Endothelial cell of umbilical vein (primary cell): ENCODE results near the gene PYY. TPM values are rescaled to one million over a fixed set of nuclear protein-coding genes. Genes with fewer than 3 reads are reported as not detected.

Experiments used
- BruUV-seq: library from RNA; stranded (reverse); fragments of 400-500 nt; replicated peaks from 2 replicates; lab custom pipeline; 2021; lab: Mats Ljungman, UMichigan
- CTCF ChIA-PET: fragments of 300-600, 350-600 bp; sonication (Branson Sonifier 250); formaldehyde crosslinking; loops from one replicate; lab custom pipeline; 2021; ENCODE audit warnings: antibody characterized with exemption, inconsistent platforms; lab: Charles Lee
- POLR2A ChIA-PET: fragments of 300-600, 350-600 bp; sonication (Branson Sonifier 250); formaldehyde crosslinking; loops from one replicate; lab custom pipeline; 2021; ENCODE audit warnings: antibody characterized with exemption, inconsistent platforms; lab: Charles Lee
- DNase-seq: peaks from one replicate; pipeline ENCODE4 v3.0.0-alpha.2; 2011; ENCODE audit warnings: low read depth, low spot score
- FAIRE-seq: peaks from 2 replicates; lab custom pipeline; 2011; peaks lifted over from hg19 to GRCh38; lab: Jason Lieb, UNC
- H2AFZ ChIP-seq: 2 replicates; pipeline ENCODE4 v1.6.0; 2012; ENCODE audit warnings: low read depth, low read length, control low read depth, inconsistent platforms
- H3K27ac ChIP-seq: 2 replicates; pipeline ENCODE4 v1.5.1; 2011; ENCODE audit warnings: low read depth, mild to moderate bottlenecking, control low read depth, low read length, moderate library complexity; ENCODE audit not compliant: insufficient read depth
- H3K27me3 ChIP-seq, 2 experiments: 2 replicates each; pipeline versions ENCODE4 v1.6.0 to v1.6.1; 2011; ENCODE audit warnings: low read length in 2 of 2, mixed read lengths in 1 of 2; ENCODE audit not compliant: control insufficient read depth in 2 of 2, insufficient read depth in 2 of 2
- H3K36me3 ChIP-seq, 2 experiments: 2 replicates in 1 of 2; 3 replicates in 1 of 2; pipeline ENCODE4 v1.5.1; 2011; ENCODE audit warnings: low read length in 2 of 2, mild to moderate bottlenecking in 1 of 2, moderate library complexity in 1 of 2; ENCODE audit not compliant: control insufficient read depth in 2 of 2, insufficient read depth in 2 of 2; ENCODE audit errors: extremely low read depth in 1 of 2
- H3K4me1 ChIP-seq: 3 replicates; pipeline ENCODE4 v1.5.1; 2011; ENCODE audit warnings: mild to moderate bottlenecking, low read length; ENCODE audit not compliant: control insufficient read depth, insufficient read depth; ENCODE audit errors: extremely low read depth
- H3K4me2 ChIP-seq: 2 replicates; pipeline ENCODE4 v1.6.1; 2011; ENCODE audit warnings: low read length, control low read depth, mixed read lengths; ENCODE audit not compliant: insufficient read depth
- H3K4me3 ChIP-seq, 3 experiments: fragments of 200-600 bp in 1 of 3; sonication (generic), shearing (Covaris generic) in 1 of 3; replicated peaks in 1 of 3; 2 replicates each; pipeline ENCODE4 v1.5.1; 2011 to 2016; ENCODE audit warnings: control low read depth in 3 of 3, low read length in 3 of 3, mild to moderate bottlenecking in 2 of 3, inconsistent platforms in 1 of 3, low read depth in 1 of 3, moderate library complexity in 1 of 3; ENCODE audit not compliant: insufficient read depth in 1 of 3
- H3K79me2 ChIP-seq: 2 replicates; pipeline ENCODE4 v1.6.0; 2012; ENCODE audit warnings: low read length, inconsistent platforms; ENCODE audit not compliant: control insufficient read depth, insufficient read depth
- H3K9ac ChIP-seq: replicated peaks from 2 replicates; pipeline ENCODE3; 2011; ENCODE audit warnings: low read length, control low read depth; ENCODE audit not compliant: insufficient read depth; ENCODE audit errors: extremely low read depth
- H3K9me1 ChIP-seq: replicated peaks from 3 replicates; pipeline ENCODE4 v1.6.0; 2011; ENCODE audit warnings: mild to moderate bottlenecking, low read length; ENCODE audit not compliant: control insufficient read depth, insufficient read depth; ENCODE audit errors: extremely low read depth
- H3K9me3 ChIP-seq: replicated peaks from 2 replicates; pipeline ENCODE4 v1.5.1; 2012; ENCODE audit warnings: low read length, inconsistent platforms; ENCODE audit not compliant: control insufficient read depth, insufficient read depth
- H4K20me1 ChIP-seq: replicated peaks from 2 replicates; pipeline ENCODE3; 2011; ENCODE audit warnings: mild to moderate bottlenecking, low read length; ENCODE audit not compliant: control insufficient read depth, insufficient read depth; ENCODE audit errors: extremely low read depth
- EZH2 ChIP-seq: IDR thresholded peaks from 2 replicates; pipeline ENCODE4 v1.6.1; 2012; ENCODE audit warnings: borderline replicate concordance, low read depth, mild to moderate bottlenecking, moderate library complexity, low read length, inconsistent platforms; ENCODE audit not compliant: severe bottlenecking
- FOS ChIP-seq: IDR thresholded peaks from 2 replicates; pipeline ENCODE4 v1.6.1; 2011; ENCODE audit warnings: mild to moderate bottlenecking, low read length, moderate library complexity, borderline replicate concordance; ENCODE audit not compliant: insufficient read depth
- GATA2 ChIP-seq: IDR thresholded peaks from 2 replicates; pipeline ENCODE4 v1.7.0; 2011; ENCODE audit warnings: low read depth, mild to moderate bottlenecking, moderate library complexity, mixed read lengths, low read length; ENCODE audit not compliant: insufficient read length, insufficient read depth
- JUN ChIP-seq: IDR thresholded peaks from 2 replicates; pipeline ENCODE4 v1.6.1; 2011; ENCODE audit warnings: borderline replicate concordance, low read depth; ENCODE audit not compliant: insufficient read length, insufficient read depth
- MYC ChIP-seq: IDR thresholded peaks from one replicate; pipeline ENCODE4 v1.6.1; 2011; ENCODE audit warnings: mild to moderate bottlenecking, low read depth, low read length
- POLR2A ChIP-seq: IDR thresholded peaks from 2 replicates; pipeline ENCODE4 v1.6.1; 2012; ENCODE audit warnings: low read depth, mild to moderate bottlenecking, control low read depth, low read length
- dilution Hi-C: fragments of 300-500 bp; cut with MboI; formaldehyde crosslinking; loops from one replicate; pipeline ENCODE4 v1.15.0; 2019; ENCODE audit warnings: low sequenced_read_pairs; ENCODE audit not compliant: extremely low pct_ligation_motif_present
- intact Hi-C: fragments of 100-400 bp; cut with micrococcal nuclease; formaldehyde crosslinking; loops from one replicate; pipeline ENCODE4 v1.10.0; 2022
- polyA plus RNA-seq, 4 experiments: library from polyadenylated mRNA; depleted of rRNA in 3 of 4; stranded (reverse) in 3 of 4; unstranded in 1 of 4; fragments of >200 nt; gene quantifications; 2 replicates each; pipeline versions ENCODE4 v1.2.1 to v1.2.3, GENCODE V29; 2011 to 2012; ENCODE audit warnings: missing spikeins in 1 of 4
- total RNA-seq: library from RNA; stranded (reverse); gene quantifications from 2 replicates; pipeline ENCODE4 v1.2.3, GENCODE V29; 2021
- TF ChIP-seq, protein P1 (sequence below): IDR thresholded peaks from 2 replicates; pipeline ENCODE4 v1.6.1; 2011; ENCODE audit not compliant: insufficient read depth, insufficient read length
- TF ChIP-seq, protein P2 (sequence below), 2 donors: IDR thresholded peaks; 1 replicate in 1 of 2; 2 replicates in 1 of 2; pipeline ENCODE4 v1.5.1; 2011; ENCODE audit warnings: low read length in 2 of 2, mild to moderate bottlenecking in 2 of 2, moderate library complexity in 2 of 2, control low read depth in 1 of 2, inconsistent platforms in 1 of 2, low read depth in 1 of 2; ENCODE audit not compliant: insufficient read depth in 1 of 2; ENCODE audit errors: extremely low read depth in 1 of 2

Gene PYY
- total and polyA plus RNA-seq, 2 donors (not counting 3 experiments of a cell fraction or from before 2014, with no cell fraction given) = not detected

DNA sequence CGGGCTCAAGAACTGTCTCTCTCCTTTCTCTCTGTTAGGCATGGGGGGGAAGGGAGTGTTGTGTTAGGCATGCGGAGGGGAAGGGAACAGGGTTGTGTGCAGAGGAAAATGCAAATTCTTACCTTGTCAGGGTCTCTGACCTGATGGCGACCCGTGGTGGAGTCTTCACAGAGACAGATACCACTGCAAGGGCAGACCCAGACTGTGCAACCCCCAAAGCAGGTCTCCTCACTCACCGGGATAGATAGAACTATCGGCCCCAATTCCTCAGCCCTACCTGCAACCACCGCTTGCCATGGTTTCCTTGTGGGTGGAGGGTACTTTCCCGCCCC lies 36.8 kb downstream of the PYY start:
- no peak for DNase-seq
- Histone ChIP-seq H2AFZ (peak overlapping the region; percentile 47), H3K4me1 (no peaks in the 10 kb centered on the region), H4K20me1 (no peaks in the 10 kb centered on the region), H3K9me3 (no peaks in the 10 kb centered on the region), H3K9me1 (no peaks in the 10 kb centered on the region), H3K9ac (no peak overlapping the region), H3K27ac (no peak overlapping the region), H3K4me3 (no peak overlapping the region), H3K4me2 (no peak overlapping the region), H3K36me3 (no peaks in the 10 kb centered on the region), H3K27me3 (peaks cover 15 to 25% of the 10 kb centered on the region in 2 experiments), H3K79me2 (no peaks in the 10 kb centered on the region)
- ChIA-PET POLR2A (no interaction called here), CTCF (interaction anchor here (1.4 kb wide), 1 partner anchor 82 kb away, joined by 3 read pairs; no protein-coding TSS in a partner anchor)
- dilution Hi-C loops (no loop called here), intact Hi-C loops (no loop called here)
- TF ChIP-seq POLR2A (no peak), MYC (no peak), FOS (no peak), EZH2 (no peak), JUN (no peak), GATA2 (no peak)
- TF ChIP-seq, protein P1, sequence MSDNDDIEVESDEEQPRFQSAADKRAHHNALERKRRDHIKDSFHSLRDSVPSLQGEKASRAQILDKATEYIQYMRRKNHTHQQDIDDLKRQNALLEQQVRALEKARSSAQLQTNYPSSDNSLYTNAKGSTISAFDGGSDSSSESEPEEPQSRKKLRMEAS = no peak
- no peak for FAIRE-seq
- no TSS peak for BruUV-seq

DNA sequence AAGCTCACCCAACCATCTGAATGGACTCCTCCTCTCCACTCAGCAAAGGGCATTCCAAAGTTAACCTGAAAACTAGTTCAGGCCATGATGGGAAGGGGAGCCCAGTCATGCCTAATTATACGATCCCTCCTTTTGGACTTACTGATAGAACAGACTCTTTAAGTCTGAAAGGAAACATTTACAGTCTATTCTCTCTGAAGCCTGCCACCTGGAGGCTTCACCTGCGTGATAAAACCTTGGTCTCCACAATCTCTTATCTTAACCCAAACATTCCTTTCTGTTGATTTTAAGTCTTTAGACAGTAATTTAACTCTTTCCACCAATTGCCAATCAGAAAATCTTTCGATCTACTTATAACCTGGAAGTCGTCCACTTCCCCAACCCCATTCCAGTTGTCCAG lies 37.4 kb downstream of the PYY start:
- dilution Hi-C loops (no loop called here), intact Hi-C loops (no loop called here)
- DNase-seq (no peak), FAIRE-seq (no peak)
- no peaks in the 10 kb centered on the region for H3K4me1 ChIP-seq
- POLR2A ChIA-PET = no interaction called here
- H3K9me1 ChIP-seq = no peaks in the 10 kb centered on the region
- TF ChIP-seq, protein P2, sequence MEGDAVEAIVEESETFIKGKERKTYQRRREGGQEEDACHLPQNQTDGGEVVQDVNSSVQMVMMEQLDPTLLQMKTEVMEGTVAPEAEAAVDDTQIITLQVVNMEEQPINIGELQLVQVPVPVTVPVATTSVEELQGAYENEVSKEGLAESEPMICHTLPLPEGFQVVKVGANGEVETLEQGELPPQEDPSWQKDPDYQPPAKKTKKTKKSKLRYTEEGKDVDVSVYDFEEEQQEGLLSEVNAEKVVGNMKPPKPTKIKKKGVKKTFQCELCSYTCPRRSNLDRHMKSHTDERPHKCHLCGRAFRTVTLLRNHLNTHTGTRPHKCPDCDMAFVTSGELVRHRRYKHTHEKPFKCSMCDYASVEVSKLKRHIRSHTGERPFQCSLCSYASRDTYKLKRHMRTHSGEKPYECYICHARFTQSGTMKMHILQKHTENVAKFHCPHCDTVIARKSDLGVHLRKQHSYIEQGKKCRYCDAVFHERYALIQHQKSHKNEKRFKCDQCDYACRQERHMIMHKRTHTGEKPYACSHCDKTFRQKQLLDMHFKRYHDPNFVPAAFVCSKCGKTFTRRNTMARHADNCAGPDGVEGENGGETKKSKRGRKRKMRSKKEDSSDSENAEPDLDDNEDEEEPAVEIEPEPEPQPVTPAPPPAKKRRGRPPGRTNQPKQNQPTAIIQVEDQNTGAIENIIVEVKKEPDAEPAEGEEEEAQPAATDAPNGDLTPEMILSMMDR (IDR thresholded peaks at IDR 0.05; ENCODE audit: extremely low read depth in 1 of 2, insufficient read depth in 1 of 2, low read depth in 1 of 2, low read length in 2 of 2) = no peak
- no peak for TF ChIP-seq EZH2
- TF ChIP-seq, protein P1 = no peak
- H3K27ac ChIP-seq = no peak overlapping the region
- H3K79me2 ChIP-seq = no peaks in the 10 kb centered on the region
- no peak overlapping the region for H3K4me3 ChIP-seq
- no peak overlapping the region for H3K4me2 ChIP-seq
- H3K9me3 ChIP-seq = no peaks in the 10 kb centered on the region
- H3K36me3 ChIP-seq = no peaks in the 10 kb centered on the region
- no peak overlapping the region for H3K9ac ChIP-seq
- CTCF ChIA-PET = interaction anchor here (1.4 kb wide), 1 partner anchor 82 kb away, joined by 3 read pairs; no protein-coding TSS in a partner anchor
- BruUV-seq = no TSS peak
- H4K20me1 ChIP-seq = no peaks in the 10 kb centered on the region
- no peak overlapping the region for H2AFZ ChIP-seq
- H3K27me3 ChIP-seq = peaks cover 15 to 30% of the 10 kb centered on the region in 2 experiments
